Globus pallidus (tissue), 1 donor: ENCODE data around the gene PRRX2.
A peak's percentile ranks its signal among the peaks of the same experiment; 100 is the strongest.
"Not testable (repeated sequence)": the region's sequence is repeated elsewhere in the genome, so short reads cannot be mapped to it uniquely, and the experiment has no call there.

Experiments used
- DNase-seq: peaks from one replicate; pipeline ENCODE4 v3.0.0-alpha.2; 2015; ENCODE audit warnings: low spot score

The PRRX2 gene

DNA sequence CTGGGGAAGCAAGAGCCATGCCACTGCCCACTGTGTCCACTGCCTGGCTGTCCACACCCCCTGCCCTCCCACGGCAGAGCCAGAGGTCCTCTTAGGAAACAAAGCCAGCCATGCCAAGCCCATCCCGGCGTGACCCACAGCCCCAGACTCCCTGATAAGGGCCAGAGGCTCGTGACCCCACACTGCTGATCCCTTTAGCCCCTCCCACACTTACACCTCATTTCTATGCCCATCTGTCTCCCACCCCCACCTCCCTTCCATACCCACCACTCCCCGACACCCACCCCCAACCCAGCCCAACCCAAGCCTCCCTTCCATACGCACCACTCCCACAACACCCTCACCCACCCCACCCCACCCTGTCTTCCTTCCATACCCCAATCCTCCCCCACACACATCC is 70.1 kb downstream of the PRRX2 start:
- no peak for DNase-seq

DNA sequence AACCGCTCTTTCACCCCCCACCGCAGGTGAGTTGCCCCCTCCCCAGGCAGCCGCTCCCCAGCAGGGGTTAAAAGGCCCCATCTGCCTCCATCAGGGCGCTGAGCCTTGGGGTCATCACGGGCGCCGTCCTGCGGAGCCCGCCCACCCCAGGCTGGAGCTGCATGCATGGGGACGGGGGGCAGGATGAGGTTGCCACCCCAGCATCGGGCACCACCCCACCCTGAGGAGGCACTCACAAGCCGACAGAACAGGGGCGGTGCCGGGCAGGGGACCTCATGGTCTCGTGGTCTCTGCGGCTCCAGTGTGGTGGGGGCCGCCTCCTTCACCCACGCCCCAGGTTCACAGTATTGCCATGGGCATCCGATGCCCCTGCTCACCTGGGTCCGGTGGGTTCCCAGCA is 70.9 kb downstream of the PRRX2 start:
- DNase-seq, result no peak

DNA sequence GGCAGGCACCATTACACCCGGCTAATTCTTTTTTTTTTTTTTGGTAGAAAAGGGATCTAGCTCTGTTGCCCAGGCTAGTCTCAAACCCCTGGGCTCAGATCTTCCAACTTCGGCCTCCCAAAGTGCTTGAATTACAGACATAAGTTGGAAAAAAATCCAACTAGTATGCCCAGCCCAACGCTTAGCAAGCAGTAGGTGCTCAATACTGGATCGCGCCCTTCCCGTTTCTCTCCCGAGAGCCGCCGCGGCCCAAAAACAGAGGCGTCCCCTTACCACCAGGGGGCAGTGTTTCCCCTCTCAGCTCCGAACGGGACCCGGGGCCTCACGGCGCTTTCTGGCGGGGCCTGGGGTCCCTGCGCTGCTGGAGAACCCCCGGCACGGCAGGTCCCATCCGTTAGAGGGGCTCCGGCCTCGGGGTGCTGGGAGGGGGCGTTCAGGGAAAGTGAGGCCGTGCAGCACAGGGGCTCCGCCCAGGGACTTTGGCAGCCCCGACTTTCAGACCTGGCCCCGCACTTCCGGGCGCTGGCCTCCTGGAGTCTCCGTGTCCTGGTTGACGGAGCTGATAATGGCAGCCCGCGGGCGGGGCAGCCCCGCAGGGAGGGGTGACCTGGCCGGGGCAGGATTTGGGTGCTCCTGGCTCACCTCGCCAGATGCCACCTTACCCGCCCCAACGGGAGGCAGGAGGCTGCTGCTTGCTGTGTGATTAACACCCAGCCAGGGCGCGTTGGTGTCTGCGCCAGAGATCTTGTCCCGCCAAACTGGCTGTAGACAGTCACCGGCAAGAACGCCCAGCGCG is 72.2 kb downstream of the PRRX2 start:
- peak; percentile 60 for DNase-seq

DNA sequence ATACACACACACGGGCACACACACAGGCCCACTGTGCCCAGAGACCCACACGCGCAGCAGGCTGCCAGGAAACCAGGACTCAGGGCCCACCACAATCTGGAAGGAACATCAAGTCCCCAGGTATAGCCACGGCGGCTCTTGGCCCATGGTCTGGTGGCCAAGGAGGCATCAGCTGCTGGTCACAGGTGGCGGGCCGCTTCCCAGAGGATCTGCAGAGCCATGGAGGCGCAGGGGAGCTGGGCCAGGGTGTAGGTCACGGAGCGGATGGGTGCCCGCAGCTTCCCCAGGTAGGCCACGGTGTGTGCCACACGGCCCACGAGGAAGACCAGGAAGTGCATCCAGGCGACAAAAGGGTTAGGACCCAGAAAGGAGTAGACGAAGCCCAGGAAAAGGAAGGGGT is 74.0 kb downstream of the PRRX2 start:
- DNase-seq, result no peak

DNA sequence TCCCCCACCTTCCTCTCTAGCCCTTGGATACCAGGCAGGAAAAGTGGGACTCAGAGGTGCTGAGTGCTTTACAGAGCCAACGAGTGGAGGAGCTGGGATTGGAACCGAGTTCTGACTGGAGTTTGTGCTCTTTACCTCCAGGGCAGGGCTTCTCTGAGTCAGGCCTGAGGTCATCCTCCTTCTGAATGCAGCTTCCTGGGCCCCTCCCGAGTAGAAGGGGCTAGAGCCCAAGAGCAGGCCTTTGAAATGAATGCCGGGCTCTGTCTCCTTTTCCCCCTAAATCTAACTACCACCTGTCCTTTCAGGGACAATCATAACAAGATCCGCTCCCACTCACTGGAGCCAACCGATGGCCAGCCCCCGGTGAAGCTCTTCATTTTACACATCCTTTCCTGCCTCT is 74.7 kb downstream of the PRRX2 start:
- no peak for DNase-seq

DNA sequence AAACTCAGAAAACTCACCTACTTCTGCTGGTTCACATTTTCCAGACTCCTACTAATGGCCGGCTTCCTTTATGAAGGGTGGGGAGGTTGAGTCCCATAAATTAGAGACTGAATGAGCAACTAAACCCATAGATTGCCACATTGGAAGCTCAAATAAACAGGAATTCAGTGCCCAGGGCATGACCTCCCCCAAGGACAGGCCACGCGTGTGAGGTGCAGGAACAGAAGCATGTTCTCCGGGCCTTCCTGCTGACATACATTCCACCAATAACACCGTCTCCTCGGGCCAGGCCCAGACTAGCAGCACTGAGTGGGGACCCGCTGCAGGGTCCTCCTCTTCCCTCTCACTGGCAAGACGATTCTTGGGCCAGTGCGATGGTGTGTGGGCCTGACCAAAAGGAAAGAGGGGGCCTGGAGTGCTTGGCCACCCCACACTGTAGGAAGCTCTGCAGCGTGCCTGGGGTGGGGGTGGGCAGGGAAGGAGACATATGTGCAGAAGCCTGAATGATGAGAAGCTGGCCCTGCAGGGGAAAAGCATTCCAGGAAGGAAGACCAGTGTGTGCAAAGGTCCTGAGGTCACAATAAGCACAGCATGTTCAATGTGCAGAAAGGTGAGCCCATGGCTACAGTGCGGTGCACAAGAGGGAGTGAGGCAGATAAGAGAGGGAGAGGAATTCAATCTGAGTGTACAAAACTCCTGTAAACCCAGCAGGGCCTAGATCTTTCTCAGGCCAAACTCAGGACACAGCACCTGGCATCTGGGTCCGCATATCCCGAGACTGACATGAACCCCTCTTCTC is 75.4 kb downstream of the PRRX2 start:
- no peak for DNase-seq

DNA sequence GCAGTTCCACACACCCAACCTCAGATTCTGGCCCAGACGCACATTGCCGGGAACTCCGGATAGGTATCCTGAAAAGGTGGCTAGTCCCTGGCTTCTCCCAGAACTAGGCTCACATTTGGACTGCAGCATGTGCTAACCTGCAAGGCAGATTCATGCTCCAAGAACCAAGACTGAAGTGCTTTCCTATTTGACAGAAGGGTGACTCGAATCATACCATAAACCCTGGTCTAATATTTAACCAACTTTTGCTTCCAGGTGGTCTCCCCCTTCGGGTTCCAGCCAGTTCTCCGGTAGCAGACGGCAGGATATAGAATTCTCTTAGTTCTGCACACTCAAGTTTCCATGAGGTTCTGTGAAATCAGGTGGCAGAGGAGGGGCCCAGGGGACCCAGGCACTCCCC is 79.8 kb downstream of the PRRX2 start:
- no peak for DNase-seq

DNA sequence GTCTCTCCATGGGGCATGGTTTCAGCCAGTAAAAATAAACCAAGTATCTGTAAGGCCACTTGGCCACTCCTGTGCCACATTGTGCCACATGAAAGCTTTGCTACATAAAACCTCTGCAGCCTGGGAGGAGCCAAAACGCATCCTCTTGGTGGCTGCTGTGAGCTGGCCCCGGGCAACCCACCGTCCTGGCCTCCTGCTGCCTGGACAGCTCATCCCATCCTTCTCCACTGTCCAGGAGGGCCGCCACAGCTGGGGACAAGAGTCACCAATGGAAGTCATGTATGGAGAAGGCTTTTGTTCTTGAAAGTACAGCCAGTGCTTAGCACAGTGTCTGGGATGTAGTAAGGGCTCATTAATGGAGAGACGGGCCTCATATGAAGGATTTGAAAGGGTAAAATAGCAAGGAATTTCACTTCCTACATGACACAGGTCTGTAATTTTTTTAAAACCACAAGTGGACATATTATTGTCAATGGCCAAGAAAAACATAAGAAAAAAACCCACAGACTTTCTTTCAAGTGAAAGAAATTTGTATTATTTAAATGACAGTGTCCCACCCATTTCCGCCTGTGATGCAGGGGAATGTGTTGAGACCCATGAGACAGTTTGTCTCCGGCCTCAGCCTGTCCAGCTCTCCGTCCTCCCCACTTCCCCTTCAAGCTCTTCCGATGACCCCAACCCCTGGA is 80.8 kb downstream of the PRRX2 start:
- DNase-seq, result no peak

DNA sequence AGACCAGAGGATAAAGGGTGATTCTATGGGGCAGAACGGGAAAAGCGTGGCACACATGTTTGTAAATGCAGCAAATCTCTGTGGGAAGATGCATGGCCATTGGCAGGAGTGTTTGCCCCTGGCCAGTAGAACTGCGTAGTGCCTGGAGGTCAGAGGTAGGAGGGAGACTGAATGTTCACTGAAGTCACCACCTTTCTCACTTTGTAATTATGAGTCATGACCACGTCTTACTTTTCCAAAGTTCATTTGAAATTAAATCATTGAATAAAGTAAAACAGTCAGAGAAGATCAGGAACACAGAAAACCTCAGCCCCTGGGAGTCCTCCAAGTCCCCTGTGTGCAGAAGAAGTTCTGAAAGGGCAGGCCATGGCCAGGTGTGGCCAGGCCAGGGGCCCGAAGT is 82.8 kb downstream of the PRRX2 start:
- DNase-seq, result no peak

DNA sequence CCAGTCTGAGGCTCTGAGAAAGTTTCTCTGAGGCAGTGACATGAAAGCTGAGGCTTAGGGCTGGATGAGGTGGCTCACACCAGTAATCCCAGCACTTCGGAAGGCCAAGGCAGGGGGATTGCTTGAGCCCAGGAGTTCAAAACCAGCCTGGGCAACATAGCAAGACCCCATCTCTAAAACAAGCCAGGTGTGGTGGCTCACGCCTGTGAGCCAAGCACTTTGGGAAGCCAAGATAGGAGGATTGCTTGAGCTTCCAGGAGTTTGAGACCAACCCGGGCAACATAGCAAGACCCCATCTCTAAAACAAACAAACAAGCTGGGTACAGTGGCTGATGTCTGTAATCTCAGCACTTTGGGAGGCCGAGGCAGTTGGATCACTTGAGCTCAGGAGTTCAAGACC is 83.6 kb downstream of the PRRX2 start:
- DNase-seq, result not testable (repeated sequence)

DNA sequence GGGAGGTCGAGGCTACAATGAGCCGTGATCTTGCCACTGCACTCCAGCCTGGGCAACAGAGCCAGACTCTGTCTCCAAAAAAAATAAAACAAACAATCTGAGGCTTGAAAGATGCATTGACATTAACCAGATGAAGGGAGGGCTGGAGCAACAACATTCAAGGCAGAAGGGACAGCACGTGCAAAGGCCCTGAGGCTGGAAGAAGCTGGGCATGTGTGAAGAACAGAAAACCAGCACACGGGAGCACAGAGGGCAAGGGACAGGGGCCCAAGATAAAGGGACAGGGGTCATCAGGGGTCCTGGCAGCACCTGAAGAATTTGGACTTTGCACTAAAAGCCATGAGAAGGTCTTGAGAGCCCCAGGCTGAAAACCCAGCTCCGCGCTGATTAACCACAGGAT is 84.1 kb downstream of the PRRX2 start:
- DNase-seq, result no peak

DNA sequence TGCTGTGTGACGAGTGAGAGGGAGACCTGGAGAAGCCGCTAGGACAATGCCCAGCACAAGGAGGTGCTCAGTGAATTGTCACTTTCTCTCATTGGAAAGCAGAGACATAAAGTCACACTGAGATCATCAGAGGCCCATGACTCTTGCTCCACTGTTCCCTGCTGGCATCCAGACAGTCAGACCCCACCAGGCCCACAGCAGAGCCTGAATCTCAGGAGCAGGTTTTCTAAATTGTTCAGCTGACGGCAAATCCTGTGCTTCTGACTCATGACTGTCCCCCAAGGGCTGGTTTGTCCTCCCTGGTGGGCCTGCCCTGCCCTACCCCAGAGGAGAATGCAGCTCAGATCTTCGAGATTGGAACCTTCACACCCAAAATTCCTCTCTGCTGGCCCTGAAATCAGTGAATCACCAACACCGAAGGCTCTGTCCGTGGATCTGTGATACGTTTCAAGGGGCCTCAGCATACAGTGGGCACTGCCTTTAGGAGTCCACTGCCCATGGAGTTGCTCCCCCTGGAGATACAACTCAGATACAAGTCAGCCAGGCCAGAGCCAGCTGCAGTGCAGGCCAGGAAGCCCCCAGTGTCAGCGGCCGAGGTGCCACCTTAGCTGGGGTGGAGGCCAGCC is 84.7 kb downstream of the PRRX2 start:
- no peak for DNase-seq

DNA sequence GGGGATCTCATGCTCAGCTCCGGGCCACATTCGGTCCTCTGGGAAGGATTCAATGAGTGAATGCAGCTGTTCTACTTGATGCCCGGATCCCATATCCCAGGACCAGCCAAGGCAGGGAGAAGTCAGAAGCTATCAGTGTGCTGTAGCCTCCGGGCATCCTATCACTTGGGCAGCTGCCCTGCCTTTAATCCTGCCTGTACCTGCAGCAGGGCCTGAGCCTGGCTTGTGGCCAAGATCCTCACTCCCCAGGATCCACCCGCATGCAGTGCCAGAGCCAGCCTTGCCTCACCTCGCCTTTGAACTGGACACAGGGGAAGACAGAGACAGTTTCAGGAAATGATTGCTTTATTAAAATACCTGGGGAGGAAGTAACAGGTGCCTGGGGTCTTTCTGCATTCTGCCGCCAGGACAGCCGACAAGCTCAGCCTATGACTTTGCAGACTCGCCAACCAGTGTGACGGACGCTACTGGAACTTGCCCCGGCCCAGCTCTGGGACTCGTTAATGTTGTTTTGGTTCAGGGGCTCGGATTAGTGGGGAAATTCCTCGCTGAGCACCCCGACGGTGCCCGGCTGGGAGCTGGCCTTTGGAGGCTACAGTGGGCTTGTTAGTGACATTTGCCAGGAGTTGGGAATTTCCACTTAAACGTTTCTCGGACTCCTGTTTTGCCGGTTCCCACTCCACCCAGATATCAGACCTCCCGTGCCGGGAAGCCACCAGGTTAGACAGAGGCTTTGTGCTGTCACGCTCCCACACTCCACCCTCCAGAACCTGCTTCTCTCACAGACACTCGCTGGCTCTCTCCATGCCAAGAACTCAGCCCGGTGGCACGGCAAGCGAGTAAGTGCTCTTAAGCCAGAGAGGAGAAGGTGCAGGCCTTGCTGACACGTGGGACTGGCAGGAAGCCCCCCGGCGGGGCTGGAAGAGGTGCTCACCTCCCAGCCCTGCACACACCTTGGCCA is 86.7 kb downstream of the PRRX2 start:
- DNase-seq, result no peak

DNA sequence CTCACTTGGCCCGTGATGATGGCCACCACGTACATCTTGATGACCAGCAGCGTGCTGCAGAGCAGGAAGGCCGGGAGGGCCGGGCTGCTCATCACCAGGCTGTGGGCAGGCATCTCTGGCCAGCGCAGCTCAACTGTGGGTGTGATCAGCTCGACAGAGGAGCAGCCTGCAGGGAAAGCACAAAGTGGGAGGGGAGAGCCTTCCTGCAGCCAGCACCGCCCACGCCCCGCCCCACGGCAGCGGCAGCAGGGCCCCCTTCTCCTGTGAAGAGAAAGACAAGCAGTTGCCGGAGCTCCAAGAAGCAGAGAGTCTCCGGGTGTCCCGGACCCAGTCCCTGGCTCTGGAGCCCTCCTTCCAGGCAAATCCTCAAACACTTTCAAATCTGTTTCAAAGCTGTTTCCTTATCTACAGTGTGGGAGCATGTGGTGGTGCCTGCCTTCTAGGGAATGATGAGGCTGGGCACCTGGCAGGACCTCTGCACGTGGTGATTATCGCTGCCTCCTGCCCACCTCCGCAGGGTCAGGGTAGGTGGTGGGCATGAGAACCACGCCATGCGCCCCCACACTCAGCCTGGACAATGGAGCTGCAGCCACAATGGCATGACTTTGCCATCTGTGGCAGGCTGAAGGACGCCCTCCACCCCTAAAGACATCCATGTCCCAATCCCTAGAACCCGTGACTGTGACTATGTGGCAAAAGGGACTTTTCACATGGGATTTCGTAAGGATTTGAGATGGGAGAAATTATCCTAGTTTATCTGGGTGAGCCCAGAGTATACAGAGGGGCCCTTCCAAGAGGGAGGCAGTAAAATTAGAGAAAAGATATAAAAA is 87.7 kb downstream of the PRRX2 start, which contains the start of gene PTGES:
PTGES (minus strand) TSS at position 143 of the 830 bp plus-strand sequence; CDS start at position 113, 30 bp downstream.
- DNase-seq, result no peak

DNA sequence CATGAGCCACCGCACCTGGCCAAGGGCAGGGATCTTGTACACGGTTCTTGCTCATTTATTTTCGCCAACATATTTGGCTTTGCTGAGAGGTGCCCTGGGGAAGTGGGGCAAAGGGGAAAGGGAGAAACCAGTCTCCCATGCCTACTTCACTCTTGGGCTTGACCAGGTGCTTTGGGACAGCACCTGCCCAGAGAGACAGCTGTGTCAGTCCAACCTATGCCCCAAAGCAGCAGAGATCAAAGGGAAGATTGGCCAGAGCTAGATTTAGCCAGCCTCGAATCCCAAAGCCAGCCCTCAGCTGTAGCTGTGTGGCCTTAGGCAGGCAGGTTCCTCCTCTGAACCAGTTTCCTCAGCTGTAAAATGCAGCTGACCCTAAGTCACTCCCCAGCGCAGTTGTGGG is 89.7 kb downstream of the PRRX2 start:
- no peak for DNase-seq

DNA sequence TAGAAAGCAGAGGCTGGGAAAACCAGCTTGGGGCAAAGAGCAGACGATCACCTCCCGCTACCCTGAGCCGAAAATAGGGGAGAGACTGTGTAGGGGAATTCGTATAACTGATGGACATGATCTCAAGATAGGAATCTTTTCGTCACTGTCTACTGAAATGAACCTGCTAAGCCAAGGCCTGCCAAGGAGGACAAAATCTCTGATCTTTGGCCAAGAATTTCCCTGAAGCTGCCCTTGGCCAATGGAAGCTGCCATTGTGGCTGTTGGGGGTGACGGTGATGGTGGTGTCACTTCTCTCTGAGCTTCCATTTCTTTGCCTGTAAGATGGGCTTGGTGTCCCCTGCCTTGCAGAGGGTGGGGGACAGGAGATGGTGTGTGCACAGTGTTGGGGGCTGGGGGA is 90.7 kb downstream of the PRRX2 start:
- DNase-seq, result no peak

DNA sequence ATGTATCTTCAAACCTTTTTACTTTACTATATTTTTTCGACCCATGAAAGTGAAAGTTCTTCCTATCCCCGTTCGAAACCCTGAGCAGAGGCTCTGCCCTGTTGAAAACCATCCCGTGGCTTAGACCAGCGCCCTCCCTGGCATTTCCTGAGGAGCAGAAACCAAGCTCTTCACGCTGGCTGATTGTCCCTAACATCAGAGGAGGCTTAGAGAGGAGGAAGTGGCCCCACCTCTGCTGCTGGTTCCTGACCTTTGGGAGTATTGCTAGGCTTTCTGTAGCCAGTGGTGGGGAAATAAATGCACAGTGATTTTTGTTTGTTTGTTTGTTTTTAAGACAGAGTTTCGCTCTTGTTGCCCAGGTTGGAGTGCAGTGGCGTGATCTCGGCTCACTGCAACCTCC is 91.6 kb downstream of the PRRX2 start:
- DNase-seq, result no peak

DNA sequence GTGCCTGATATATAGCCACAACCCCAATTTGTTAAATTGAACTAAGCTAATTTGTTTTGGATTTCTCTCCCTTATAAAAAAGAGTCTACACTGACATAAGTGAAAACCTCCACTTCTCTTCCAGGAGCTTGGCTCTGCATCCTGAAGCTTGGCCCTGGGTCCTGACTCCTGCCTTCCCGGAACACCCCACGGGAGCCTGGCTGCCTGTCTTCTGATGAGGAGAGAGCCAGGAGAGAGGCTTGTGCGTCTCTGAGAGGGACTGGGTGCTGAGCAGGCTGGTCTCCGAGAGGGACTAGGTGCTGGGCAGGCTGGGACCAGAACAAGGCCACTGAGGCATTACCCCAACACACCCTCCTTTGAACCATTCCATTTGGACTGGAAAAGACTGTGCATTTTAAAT is 93.9 kb downstream of the PRRX2 start:
- DNase-seq, result no peak

DNA sequence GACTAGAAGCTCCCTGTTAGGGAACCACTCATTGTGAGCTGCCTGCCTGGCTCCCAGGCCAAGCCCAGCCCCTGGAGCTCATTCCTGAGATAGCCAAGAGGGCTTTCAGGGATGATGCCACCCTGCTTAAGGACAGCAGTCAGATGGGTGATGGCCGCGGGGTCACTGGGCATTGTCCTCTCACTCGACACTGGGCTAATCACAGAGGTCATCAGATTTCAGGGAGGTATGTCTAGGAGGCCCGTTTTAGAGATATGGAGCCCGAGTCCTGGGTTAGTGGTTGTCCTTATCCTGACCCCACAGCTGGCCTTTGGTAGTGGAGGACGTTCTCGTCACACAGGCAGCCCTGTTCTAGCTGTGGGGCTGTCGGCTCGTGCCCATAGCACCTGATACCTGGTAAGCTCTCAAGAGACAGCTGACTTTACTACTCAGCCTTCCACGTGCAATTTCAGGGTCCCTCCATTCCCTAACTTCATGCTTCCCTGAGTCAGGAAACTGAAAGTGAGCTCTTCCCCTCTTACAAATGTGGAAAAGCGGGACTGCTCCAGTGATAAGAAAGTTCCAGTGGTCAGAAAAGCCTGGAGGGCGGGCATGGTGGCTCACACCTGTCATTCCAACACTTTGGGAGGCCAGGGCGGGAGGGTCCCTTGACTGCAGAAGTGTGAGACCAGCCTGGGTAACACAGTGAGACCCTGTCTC is 94.5 kb downstream of the PRRX2 start:
- no peak for DNase-seq

DNA sequence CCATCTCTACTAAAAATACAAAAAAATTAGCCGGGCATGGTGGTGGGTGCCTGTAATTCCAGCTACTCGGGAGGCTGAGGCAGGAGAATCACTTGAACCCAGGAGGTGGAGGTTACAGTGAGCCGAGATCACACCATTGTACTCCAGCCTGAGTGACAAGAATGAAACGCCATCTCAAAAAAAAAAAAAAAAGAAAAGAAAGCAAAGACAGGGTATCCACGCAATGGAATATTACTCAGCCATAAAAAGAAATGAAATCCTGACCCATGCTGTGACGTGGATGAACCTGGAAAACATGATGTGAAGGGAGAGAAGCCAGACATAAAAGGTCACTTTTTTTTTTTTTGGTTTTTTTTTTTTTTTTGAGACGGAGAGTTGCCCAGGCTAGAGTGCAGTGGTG is 95.3 kb downstream of the PRRX2 start:
- DNase-seq, result not testable (repeated sequence)
